GM21381 (cell line): Measurements from ENCODE around the gene RFTN1.
A peak's percentile ranks its signal among the peaks of the same experiment; 100 is the strongest.

ENCODE experiments used
- ATAC-seq: cut with Tn5 transposase; IDR thresholded peaks from one replicate; pipeline ENCODE4 v1.9.1; 2021; ENCODE audit warnings: mild to moderate bottlenecking, moderate library complexity; ENCODE audit not compliant: unreplicated experiment

RFTN1 gene

GRCh38 chr3:16470590-16470989 lies 42.9 kb downstream of the RFTN1 start:
- ATAC-seq = no peak

- ATAC-seq = no peak
Measured at GRCh38 chr3:16468336-16469098, 45.0 kb downstream of the RFTN1 start.

GRCh38 chr3:16468002-16468335 lies 45.5 kb downstream of the RFTN1 start:
- ATAC-seq = no peak

GRCh38 chr3:16467393-16467792 lies 46.1 kb downstream of the RFTN1 start:
- ATAC-seq = peak; percentile 87

GRCh38 chr3:16466822-16467221 lies 46.7 kb downstream of the RFTN1 start:
- ATAC-seq = no peak

GRCh38 chr3:16464511-16465148 lies 48.9 kb downstream of the RFTN1 start:
- ATAC-seq = no peak

GRCh38 chr3:16463914-16464313 lies 49.6 kb downstream of the RFTN1 start:
- no peak for ATAC-seq

- ATAC-seq = no peak
Measured at GRCh38 chr3:16463119-16463518, 50.4 kb downstream of the RFTN1 start.

- ATAC-seq = no peak
Measured at GRCh38 chr3:16462679-16463078, 50.8 kb downstream of the RFTN1 start.

- no peak for ATAC-seq
Measured at GRCh38 chr3:16461463-16462245, 51.8 kb downstream of the RFTN1 start.

GRCh38 chr3:16460886-16461285 lies 52.6 kb downstream of the RFTN1 start:
- ATAC-seq = no peak

GRCh38 chr3:16460273-16460672 lies 53.2 kb downstream of the RFTN1 start:
- no peak for ATAC-seq

GRCh38 chr3:16456784-16457415 lies 56.6 kb downstream of the RFTN1 start:
- no peak for ATAC-seq

- ATAC-seq = no peak
Measured at GRCh38 chr3:16455966-16456365, 57.5 kb downstream of the RFTN1 start.

GRCh38 chr3:16455001-16455400 lies 58.5 kb downstream of the RFTN1 start:
- no peak for ATAC-seq

- no peak for ATAC-seq
Measured at GRCh38 chr3:16452261-16452660, 61.2 kb downstream of the RFTN1 start.

- no peak for ATAC-seq
Measured at GRCh38 chr3:16449369-16449768, 64.1 kb downstream of the RFTN1 start.

- ATAC-seq = no peak
Measured at GRCh38 chr3:16448639-16449070, 64.8 kb downstream of the RFTN1 start.

GRCh38 chr3:16447135-16447534 lies 66.4 kb downstream of the RFTN1 start:
- no peak for ATAC-seq

GRCh38 chr3:16444344-16444743 lies 69.2 kb downstream of the RFTN1 start:
- no peak for ATAC-seq

- ATAC-seq = no peak
Measured at GRCh38 chr3:16442730-16443129, 70.8 kb downstream of the RFTN1 start.
